Panc1 (cell line): ENCODE results near the gene CORO2B. TPM values are rescaled to one million over a fixed set of nuclear protein-coding genes. Genes with fewer than 3 reads are reported as not detected.

ENCODE experiments used
- ATAC-seq: fragments of 200-7000 bp; cut with Tn5 transposase; 2 replicates; pipeline ENCODE4 v1.9.1; 2020; ENCODE audit warnings: mild to moderate bottlenecking, moderate library complexity
- BruUV-seq: library from RNA; stranded (reverse); fragments of 400-500 nt; replicated peaks from 2 replicates; lab custom pipeline; 2021; lab: Mats Ljungman, UMichigan
- CTCF ChIA-PET: fragments of 300-600 bp; sonication (Branson Sonifier 250); formaldehyde crosslinking; loops from one replicate; lab custom pipeline; 2022; ENCODE audit warnings: antibody characterized with exemption; lab: Charles Lee
- POLR2A ChIA-PET: fragments of 300-600 bp; sonication (Branson Sonifier 250); formaldehyde crosslinking; loops from one replicate; lab custom pipeline; 2022; ENCODE audit warnings: antibody characterized with exemption; lab: Charles Lee
- DNase-seq: peaks from one replicate; pipeline ENCODE4 v3.0.0-alpha.2; 2010; ENCODE audit warnings: low read depth, low spot score
- H3K27ac ChIP-seq: 2 replicates; pipeline ENCODE4 v1.5.1; 2011; ENCODE audit warnings: mild to moderate bottlenecking, low read length, inconsistent platforms
- H3K27me3 ChIP-seq: fragments of 200-500 bp; sonication (Bioruptor generic); 2 replicates; pipeline ENCODE4 v1.6.0; 2014; ENCODE audit warnings: low read length, inconsistent platforms; ENCODE audit not compliant: control insufficient read depth, insufficient read depth
- H3K36me3 ChIP-seq: fragments of 200-500 bp; sonication (Bioruptor generic); 2 replicates; pipeline ENCODE4 v1.5.1; 2014; ENCODE audit warnings: inconsistent platforms, mild to moderate bottlenecking, low read length, moderate library complexity; ENCODE audit not compliant: control insufficient read depth, insufficient read depth
- H3K4me1 ChIP-seq: 2 replicates; pipeline ENCODE4 v1.5.1; 2011; ENCODE audit warnings: inconsistent platforms, mild to moderate bottlenecking, low read length, moderate library complexity; ENCODE audit not compliant: control insufficient read depth, insufficient read depth
- H3K4me3 ChIP-seq, 2 experiments: 2 replicates each; pipeline ENCODE4 v1.5.1; 2011 to 2012; ENCODE audit warnings: low read depth in 2 of 2, low read length in 2 of 2, mild to moderate bottlenecking in 2 of 2, inconsistent platforms in 1 of 2, moderate library complexity in 1 of 2
- H3K9me3 ChIP-seq: fragments of 200-500 bp; sonication (Bioruptor generic); 2 replicates; pipeline ENCODE4 v1.5.1; 2014; ENCODE audit warnings: low read depth, mild to moderate bottlenecking, inconsistent platforms, low read length, moderate library complexity; ENCODE audit not compliant: control insufficient read depth, insufficient read depth
- POLR2AphosphoS5 ChIP-seq: IDR thresholded peaks from 2 replicates; pipeline ENCODE4 v1.6.1; 2012; ENCODE audit warnings: mild to moderate bottlenecking, low read depth, low read length, moderate library complexity
- SIN3A ChIP-seq: IDR thresholded peaks from 2 replicates; pipeline ENCODE4 v1.6.1; 2012; ENCODE audit warnings: low read depth, mild to moderate bottlenecking, low read length, moderate library complexity, borderline replicate concordance; ENCODE audit not compliant: insufficient read depth
- TCF7L2 ChIP-seq: IDR thresholded peaks from 2 replicates; pipeline ENCODE4 v1.6.1; 2011; ENCODE audit warnings: mild to moderate bottlenecking, low read depth, low read length, inconsistent platforms
- in situ Hi-C: cut with HindIII; loops from 2 replicates; pipeline ENCODE4 v1.10.0; 2016; ENCODE audit warnings: low sequenced_read_pairs, low pct_unique_long_range_greater_than_20kb
- intact Hi-C: fragments of 100-400 bp; cut with micrococcal nuclease; formaldehyde crosslinking; loops from one replicate; pipeline ENCODE4 v1.10.0; 2022; ENCODE audit not compliant: unreplicated experiment
- total RNA-seq: library from RNA; stranded (reverse); gene quantifications from one replicate; pipeline ENCODE4 v1.2.1, GENCODE V29; 2021; ENCODE audit not compliant: unreplicated experiment
- TF ChIP-seq, protein P1 (sequence below): fragments of 450-650 bp; IDR thresholded peaks from 2 replicates; pipeline ENCODE4 v1.5.1; 2017; ENCODE audit warnings: mild to moderate bottlenecking
- TF ChIP-seq, protein P2 (sequence below), 2 experiments: IDR thresholded peaks; 2 replicates each; pipeline ENCODE4 v1.6.1; 2011 to 2012; ENCODE audit warnings: low read depth in 2 of 2, control low read depth in 1 of 2, low read length in 1 of 2, mild to moderate bottlenecking in 1 of 2, moderate library complexity in 1 of 2; ENCODE audit not compliant: insufficient read depth in 1 of 2

Gene CORO2B
- total RNA-seq, 1 experiment from 2014 or later: 0.36 TPM

DNA sequence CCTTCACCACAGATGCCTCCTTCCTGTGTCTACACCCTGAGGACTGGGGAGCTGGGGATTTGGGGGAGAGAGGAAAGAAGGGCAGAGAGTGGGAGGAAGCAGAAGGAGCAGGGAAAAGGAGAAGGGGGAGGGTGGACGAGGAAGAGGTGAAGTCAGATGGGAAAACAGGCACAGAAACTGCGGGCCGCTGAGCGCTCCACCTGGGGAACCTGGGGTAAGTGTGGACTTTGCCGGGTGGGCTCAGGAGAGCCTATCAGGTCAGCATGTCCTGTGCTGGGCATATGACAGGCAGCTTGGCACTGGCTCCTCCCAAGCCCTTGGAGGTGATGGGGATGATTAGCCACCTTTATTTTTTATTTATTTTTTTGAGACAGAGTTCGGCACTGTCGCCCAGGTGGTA, 62.6 kb downstream of the CORO2B start:
- in situ Hi-C loops: no loop called here
- DNase-seq (no peak), ATAC-seq (no peak)
- H3K27me3 ChIP-seq: no peaks in the 10 kb centered on the region
- ChIA-PET POLR2A (no interaction called here), CTCF (interaction anchor here (0.7 kb wide), 1 partner anchor 50 kb away, joined by 3 read pairs; no protein-coding TSS in a partner anchor)
- H3K9me3 ChIP-seq: no peaks in the 10 kb centered on the region
- H3K36me3 ChIP-seq: no peaks in the 10 kb centered on the region
- H3K4me1 ChIP-seq: no peaks in the 10 kb centered on the region
- intact Hi-C loops: no loop called here
- no peak overlapping the region for H3K27ac ChIP-seq
- TF ChIP-seq, protein P1, sequence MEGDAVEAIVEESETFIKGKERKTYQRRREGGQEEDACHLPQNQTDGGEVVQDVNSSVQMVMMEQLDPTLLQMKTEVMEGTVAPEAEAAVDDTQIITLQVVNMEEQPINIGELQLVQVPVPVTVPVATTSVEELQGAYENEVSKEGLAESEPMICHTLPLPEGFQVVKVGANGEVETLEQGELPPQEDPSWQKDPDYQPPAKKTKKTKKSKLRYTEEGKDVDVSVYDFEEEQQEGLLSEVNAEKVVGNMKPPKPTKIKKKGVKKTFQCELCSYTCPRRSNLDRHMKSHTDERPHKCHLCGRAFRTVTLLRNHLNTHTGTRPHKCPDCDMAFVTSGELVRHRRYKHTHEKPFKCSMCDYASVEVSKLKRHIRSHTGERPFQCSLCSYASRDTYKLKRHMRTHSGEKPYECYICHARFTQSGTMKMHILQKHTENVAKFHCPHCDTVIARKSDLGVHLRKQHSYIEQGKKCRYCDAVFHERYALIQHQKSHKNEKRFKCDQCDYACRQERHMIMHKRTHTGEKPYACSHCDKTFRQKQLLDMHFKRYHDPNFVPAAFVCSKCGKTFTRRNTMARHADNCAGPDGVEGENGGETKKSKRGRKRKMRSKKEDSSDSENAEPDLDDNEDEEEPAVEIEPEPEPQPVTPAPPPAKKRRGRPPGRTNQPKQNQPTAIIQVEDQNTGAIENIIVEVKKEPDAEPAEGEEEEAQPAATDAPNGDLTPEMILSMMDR: no peak
- no peak for TF ChIP-seq SIN3A
- TF ChIP-seq POLR2AphosphoS5: no peak
- no peak for TF ChIP-seq TCF7L2
- TF ChIP-seq, protein P2, sequence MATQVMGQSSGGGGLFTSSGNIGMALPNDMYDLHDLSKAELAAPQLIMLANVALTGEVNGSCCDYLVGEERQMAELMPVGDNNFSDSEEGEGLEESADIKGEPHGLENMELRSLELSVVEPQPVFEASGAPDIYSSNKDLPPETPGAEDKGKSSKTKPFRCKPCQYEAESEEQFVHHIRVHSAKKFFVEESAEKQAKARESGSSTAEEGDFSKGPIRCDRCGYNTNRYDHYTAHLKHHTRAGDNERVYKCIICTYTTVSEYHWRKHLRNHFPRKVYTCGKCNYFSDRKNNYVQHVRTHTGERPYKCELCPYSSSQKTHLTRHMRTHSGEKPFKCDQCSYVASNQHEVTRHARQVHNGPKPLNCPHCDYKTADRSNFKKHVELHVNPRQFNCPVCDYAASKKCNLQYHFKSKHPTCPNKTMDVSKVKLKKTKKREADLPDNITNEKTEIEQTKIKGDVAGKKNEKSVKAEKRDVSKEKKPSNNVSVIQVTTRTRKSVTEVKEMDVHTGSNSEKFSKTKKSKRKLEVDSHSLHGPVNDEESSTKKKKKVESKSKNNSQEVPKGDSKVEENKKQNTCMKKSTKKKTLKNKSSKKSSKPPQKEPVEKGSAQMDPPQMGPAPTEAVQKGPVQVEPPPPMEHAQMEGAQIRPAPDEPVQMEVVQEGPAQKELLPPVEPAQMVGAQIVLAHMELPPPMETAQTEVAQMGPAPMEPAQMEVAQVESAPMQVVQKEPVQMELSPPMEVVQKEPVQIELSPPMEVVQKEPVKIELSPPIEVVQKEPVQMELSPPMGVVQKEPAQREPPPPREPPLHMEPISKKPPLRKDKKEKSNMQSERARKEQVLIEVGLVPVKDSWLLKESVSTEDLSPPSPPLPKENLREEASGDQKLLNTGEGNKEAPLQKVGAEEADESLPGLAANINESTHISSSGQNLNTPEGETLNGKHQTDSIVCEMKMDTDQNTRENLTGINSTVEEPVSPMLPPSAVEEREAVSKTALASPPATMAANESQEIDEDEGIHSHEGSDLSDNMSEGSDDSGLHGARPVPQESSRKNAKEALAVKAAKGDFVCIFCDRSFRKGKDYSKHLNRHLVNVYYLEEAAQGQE (IDR thresholded peaks at IDR 0.05; ENCODE audit: insufficient read depth in 1 of 2, low read depth in 2 of 2, low read length in 1 of 2): no peak
- no TSS peak for BruUV-seq
- no peak overlapping the region for H3K4me3 ChIP-seq

DNA sequence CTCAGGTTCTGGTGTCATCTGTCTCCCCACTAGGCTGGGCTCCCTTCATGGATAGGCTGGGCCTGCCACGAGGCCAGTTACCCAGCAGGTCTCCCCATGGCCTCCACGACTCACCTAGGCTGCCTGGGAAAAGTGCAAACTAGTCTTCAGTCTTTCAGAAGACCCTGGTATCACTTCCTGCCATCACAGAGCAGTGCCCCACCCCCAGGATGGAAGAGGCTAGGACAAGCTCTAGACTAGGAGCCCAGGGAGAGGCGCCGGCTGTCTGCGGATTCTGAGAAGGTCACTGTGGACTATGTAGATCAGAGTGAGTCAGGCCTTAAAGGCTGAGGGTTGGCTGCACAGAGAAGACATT, 63.7 kb downstream of the CORO2B start:
- H3K9me3 ChIP-seq: no peaks in the 10 kb centered on the region
- H3K27me3 ChIP-seq: no peaks in the 10 kb centered on the region
- POLR2A ChIA-PET: interaction anchor here (0.7 kb wide), 1 partner anchor 34 kb away, joined by 14 read pairs; no protein-coding TSS in a partner anchor
- no TSS peak for BruUV-seq
- H3K36me3 ChIP-seq: no peaks in the 10 kb centered on the region
- intact Hi-C loops (no loop called here), in situ Hi-C loops (no loop called here)
- CTCF ChIA-PET: no interaction called here
- H3K4me1 ChIP-seq: no peaks in the 10 kb centered on the region
- no peak for ATAC-seq
- TF ChIP-seq SIN3A: no peak
- no peak for TF ChIP-seq TCF7L2
- TF ChIP-seq, protein P2 (IDR thresholded peaks at IDR 0.05; ENCODE audit: insufficient read depth in 1 of 2, low read depth in 2 of 2, low read length in 1 of 2): no peak
- TF ChIP-seq POLR2AphosphoS5: no peak
- TF ChIP-seq, protein P1: no peak
- no peak overlapping the region for H3K4me3 ChIP-seq
- DNase-seq: no peak
- H3K27ac ChIP-seq: no peak overlapping the region
